Bronchus fibroblast of lung (primary cell): ENCODE data around the gene HNRNPA0. TPM values are rescaled to one million over a fixed set of nuclear protein-coding genes. Genes with fewer than 3 reads are reported as not detected.

Experiments used
- total RNA-seq: library from RNA; depleted of rRNA; stranded (reverse); fragments of >200 nt; gene quantifications from 2 replicates; pipeline ENCODE4 v1.2.3, GENCODE V29; 2015

The HNRNPA0 gene
- total RNA-seq = 8.1 and 10.7 TPM in 2 replicates

DNA sequence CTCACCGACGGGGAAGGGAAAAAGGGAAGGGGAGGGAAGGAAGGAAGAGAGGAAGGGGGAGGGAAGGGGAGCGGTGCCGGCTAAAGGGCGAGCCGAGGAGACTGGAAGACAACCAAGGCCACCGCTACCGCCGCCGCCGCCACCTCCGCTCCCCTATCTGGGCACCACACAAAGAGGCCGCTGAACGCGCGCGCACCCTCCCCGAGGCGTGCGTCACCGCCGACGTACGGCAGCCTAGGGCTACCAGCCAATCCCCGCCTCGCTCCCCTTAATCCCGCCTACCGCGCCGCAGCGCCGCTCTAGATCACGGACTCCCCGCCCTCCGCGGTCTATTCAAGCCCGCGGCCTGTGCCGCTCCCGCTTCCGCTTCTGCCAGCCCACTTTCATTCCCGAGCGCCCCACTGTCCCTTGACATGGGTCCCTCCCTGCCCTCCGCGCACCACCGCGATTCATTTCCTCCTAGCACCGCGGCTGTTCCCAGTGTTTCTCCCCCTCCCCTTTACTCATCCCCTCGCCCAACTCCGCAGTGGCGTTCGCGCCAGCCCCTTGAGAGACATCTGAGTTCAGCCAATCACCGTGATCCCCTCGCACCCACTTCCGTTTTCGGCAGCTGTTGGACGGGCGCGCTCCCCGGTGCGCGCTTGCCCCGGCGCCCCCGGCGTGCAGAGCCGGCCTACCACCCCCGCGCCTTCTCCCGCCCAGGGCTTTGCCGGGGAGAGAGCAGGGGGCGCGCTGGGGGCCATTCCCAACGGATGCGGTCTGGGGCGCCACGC lies at the start of gene HNRNPA0:
Gene HNRNPA0 (minus strand): TSS at position 176 of the 773 bp plus-strand sequence. CDS start 297 bp downstream, outside the sequence.

DNA sequence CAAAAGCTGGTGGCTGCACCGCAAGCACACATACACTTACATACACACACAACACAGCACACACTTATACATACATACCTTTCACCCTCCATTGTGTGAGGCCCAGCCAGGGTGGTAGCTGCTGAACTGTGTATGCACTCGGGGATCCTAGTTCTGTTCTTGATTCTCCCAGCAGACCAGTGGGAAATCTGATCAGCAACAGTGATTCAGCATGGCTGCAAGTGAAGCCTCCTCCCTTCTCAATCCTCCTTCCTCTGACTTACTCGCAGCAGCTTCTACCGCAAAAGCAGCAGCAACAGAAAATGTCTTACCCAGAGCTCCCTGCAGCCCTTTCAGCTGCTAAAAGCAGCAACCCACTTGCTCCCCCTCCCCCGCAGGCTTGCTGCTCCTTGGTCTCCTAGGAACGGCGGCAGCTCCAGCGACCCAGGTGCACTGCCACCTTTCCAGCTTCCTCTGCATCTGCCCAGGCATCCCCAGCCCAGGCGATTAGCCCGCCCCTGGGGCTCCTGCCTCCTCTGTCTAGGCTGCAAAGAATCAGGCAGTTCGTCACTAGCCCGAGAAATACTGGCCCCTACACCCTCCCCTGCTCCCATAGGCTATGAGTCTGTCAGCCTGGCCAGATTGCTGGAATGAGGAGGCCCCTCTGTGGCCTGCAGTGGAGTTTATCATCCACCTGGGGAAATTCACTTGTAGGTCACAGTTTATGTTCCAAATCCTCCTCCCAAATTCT lies 18.4 kb downstream of the HNRNPA0 start, which contains the start of gene KLHL3:
Gene KLHL3 (minus strand): TSS at position 535 of the 730 bp plus-strand sequence. CDS start 443 bp downstream, at position 92.

Other genes starting within 250 kb of the HNRNPA0 start
- gene KLHL3, start 18.3 kb downstream of the HNRNPA0 start, total RNA-seq = 0.67 and 1.0 TPM in 2 replicates
- gene MYOT, start 113.5 kb upstream of the HNRNPA0 start, total RNA-seq = not detected in 2 replicates
- not detected in 2 replicates for gene PKD2L2, start 135.1 kb upstream of the HNRNPA0 start, total RNA-seq